GM23248 (cell line): Measurements from ENCODE around the gene OR2V1.

Source experiments
- EZH2 ChIP-seq: fragments of 200-600 bp; sonication (generic); IDR thresholded peaks from 2 replicates; pipeline ENCODE4 v1.6.1; 2018; ENCODE audit warnings: antibody characterized with exemption, mild to moderate bottlenecking; ENCODE audit not compliant: insufficient read depth, poor library complexity, severe bottlenecking
- EZH2phosphoT487 ChIP-seq: fragments of 200-600 bp; sonication (generic); IDR thresholded peaks from 2 replicates; pipeline ENCODE4 v1.6.1; 2018; ENCODE audit warnings: antibody characterized with exemption, moderate library complexity, mild to moderate bottlenecking, low read depth; ENCODE audit not compliant: insufficient read depth

DNA sequence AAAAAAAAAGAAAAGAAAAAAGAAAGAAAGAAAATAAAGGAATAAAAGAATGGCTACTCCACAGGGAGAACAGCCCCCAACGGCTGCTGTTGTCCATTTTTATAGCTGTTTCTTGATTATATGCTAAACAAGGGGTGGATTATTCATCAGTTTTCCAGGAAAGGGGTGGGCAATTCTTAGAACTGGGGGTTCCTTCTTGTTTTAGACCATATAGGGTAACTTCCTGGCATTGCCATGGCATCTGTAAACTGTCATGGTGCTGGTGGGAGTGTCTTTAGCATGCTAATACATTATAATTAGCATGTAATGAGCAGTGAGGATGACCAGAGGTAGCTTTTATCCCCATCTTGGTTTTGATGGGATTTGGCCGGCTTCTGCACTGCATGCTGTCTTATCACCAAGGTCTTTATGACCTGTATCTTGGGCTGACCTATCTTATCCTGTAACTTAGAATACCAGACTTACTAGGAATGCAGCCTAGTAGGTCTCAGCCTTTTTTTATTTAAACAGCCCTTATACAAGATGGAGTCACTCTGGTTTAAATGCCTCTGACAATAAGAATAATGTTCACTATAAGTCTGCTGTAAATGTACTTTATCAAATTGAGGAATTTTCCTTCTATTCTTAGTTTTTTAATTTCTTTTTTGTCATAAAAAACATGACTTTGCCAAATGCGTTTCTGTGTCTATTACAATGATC lies 45.4 kb upstream of the OR2V1 start:
- TF ChIP-seq EZH2 (no peak), EZH2phosphoT487 (no peak)
